ENCODE measurements around the gene TRIM36.

Gene TRIM36

GRCh38 chr5:115109840-115110239 lies 59.9 kb downstream of the TRIM36 start:
- no peak for TF ChIP-seq TAF1 (IDR thresholded peaks at IDR 0.05; ENCODE audit: borderline replicate concordance, insufficient read depth, low read length)
- TF ChIP-seq REST (IDR thresholded peaks at IDR 0.05; ENCODE audit: insufficient read depth in 1 of 2, low read depth in 2 of 2, low read length in 2 of 2), result no peak
- TF ChIP-seq FOXP2 (optimal IDR thresholded peaks at IDR 0.05; ENCODE audit: borderline replicate concordance, extremely low read depth, extremely low read length, insufficient read depth), result no peak
- no peak for TF ChIP-seq POLR2AphosphoS5 (IDR thresholded peaks at IDR 0.05; ENCODE audit: low read depth, low read length)
- TF ChIP-seq SIN3A (IDR thresholded peaks at IDR 0.05; ENCODE audit: borderline replicate concordance, insufficient read depth, low read length), result no peak

DNA sequence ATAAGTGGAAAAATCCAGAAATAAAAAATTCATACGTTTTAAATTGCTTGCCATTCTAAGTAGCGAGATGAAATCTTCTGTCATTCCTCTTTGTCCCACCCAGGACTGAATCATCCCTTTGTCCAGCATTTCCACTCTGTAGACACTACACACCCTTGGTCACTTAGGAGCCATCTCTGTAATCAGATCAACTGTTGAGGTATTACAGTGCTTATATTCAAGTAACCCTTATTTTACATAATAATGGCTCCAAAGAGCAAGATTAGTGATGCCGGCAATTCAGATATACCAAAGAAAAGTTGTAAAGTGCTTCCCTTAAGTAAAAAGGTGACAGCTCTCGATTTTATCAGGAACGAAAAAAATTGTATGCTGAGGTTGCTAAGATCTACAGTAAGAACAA lies 60.4 kb downstream of the TRIM36 start:
- no peak for TF ChIP-seq SIN3A (IDR thresholded peaks at IDR 0.05; ENCODE audit: borderline replicate concordance, insufficient read depth, low read length)

GRCh38 chr5:115100319-115100955 lies 69.3 kb downstream of the TRIM36 start:
- TF ChIP-seq FOXP2 (optimal IDR thresholded peaks at IDR 0.05; ENCODE audit: borderline replicate concordance, extremely low read depth, extremely low read length, insufficient read depth) (no peak), POLR2AphosphoS5 (IDR thresholded peaks at IDR 0.05; ENCODE audit: low read depth, low read length) (no peak), REST (IDR thresholded peaks at IDR 0.05; ENCODE audit: insufficient read depth in 1 of 2, low read depth in 2 of 2, low read length in 2 of 2) (no peak), SIN3A (IDR thresholded peaks at IDR 0.05; ENCODE audit: borderline replicate concordance, insufficient read depth, low read length) (no peak), TAF1 (IDR thresholded peaks at IDR 0.05; ENCODE audit: borderline replicate concordance, insufficient read depth, low read length) (no peak)

GRCh38 chr5:115098041-115098702 lies 71.5 kb downstream of the TRIM36 start:
- TF ChIP-seq SIN3A (IDR thresholded peaks at IDR 0.05; ENCODE audit: borderline replicate concordance, insufficient read depth, low read length) (no peak), POLR2AphosphoS5 (IDR thresholded peaks at IDR 0.05; ENCODE audit: low read depth, low read length) (no peak), FOXP2 (optimal IDR thresholded peaks at IDR 0.05; ENCODE audit: borderline replicate concordance, extremely low read depth, extremely low read length, insufficient read depth) (no peak), REST (IDR thresholded peaks at IDR 0.05; ENCODE audit: insufficient read depth in 1 of 2, low read depth in 2 of 2, low read length in 2 of 2) (no peak), TAF1 (IDR thresholded peaks at IDR 0.05; ENCODE audit: borderline replicate concordance, insufficient read depth, low read length) (no peak)

GRCh38 chr5:115097236-115097635 lies 72.5 kb downstream of the TRIM36 start:
- TF ChIP-seq POLR2AphosphoS5 (IDR thresholded peaks at IDR 0.05; ENCODE audit: low read depth, low read length) (no peak), REST (IDR thresholded peaks at IDR 0.05; ENCODE audit: insufficient read depth in 1 of 2, low read depth in 2 of 2, low read length in 2 of 2) (no peak), SIN3A (IDR thresholded peaks at IDR 0.05; ENCODE audit: borderline replicate concordance, insufficient read depth, low read length) (no peak), TAF1 (IDR thresholded peaks at IDR 0.05; ENCODE audit: borderline replicate concordance, insufficient read depth, low read length) (no peak), FOXP2 (optimal IDR thresholded peaks at IDR 0.05; ENCODE audit: borderline replicate concordance, extremely low read depth, extremely low read length, insufficient read depth) (no peak)
